OCI-LY1 (cell line): ENCODE data around the gene OSBPL5.

Experiments
- H2AFZ ChIP-seq: fragments of 200-600 bp; sonication (generic), shearing (Covaris generic); 2 replicates; pipeline ENCODE4 v1.6.0; 2014; ENCODE audit warnings: antibody characterized with exemption, mild to moderate bottlenecking, low read length
- H3F3A ChIP-seq: fragments of 200-600 bp; sonication (generic), shearing (Covaris generic); 2 replicates; pipeline ENCODE4 v1.6.0; 2014; ENCODE audit warnings: mild to moderate bottlenecking, antibody characterized with exemption, low read length, moderate library complexity; ENCODE audit not compliant: insufficient read depth
- H3K27ac ChIP-seq: fragments of 200-600 bp; sonication (generic); 2 replicates; pipeline ENCODE4 v1.5.1; 2014; ENCODE audit warnings: low read length, mixed run types, mild to moderate bottlenecking, low read depth; ENCODE audit not compliant: poor library complexity, severe bottlenecking
- H3K27me3 ChIP-seq: fragments of 200-600 bp; sonication (generic); 2 replicates; pipeline ENCODE4 v1.6.0; 2014; ENCODE audit warnings: antibody characterized with exemption, mild to moderate bottlenecking, low read length, moderate library complexity; ENCODE audit not compliant: insufficient read depth
- H3K36me3 ChIP-seq: fragments of 200-600 bp; sonication (generic); 2 replicates; pipeline ENCODE4 v1.6.1; 2014; ENCODE audit warnings: mild to moderate bottlenecking, antibody characterized with exemption, low read length, moderate library complexity, mixed read lengths; ENCODE audit not compliant: insufficient read depth
- H3K4me1 ChIP-seq: fragments of 200-600 bp; sonication (generic); 2 replicates; pipeline ENCODE4 v1.5.1; 2014; ENCODE audit warnings: mild to moderate bottlenecking, low read length, moderate library complexity; ENCODE audit not compliant: insufficient read depth, severe bottlenecking
- H3K4me2 ChIP-seq: fragments of 200-600 bp; sonication (generic), shearing (Covaris generic); 2 replicates; pipeline ENCODE4 v1.6.1; 2014; ENCODE audit warnings: low read length
- H3K4me3 ChIP-seq: fragments of 200-600 bp; sonication (generic); 2 replicates; pipeline ENCODE4 v1.5.1; 2014; ENCODE audit warnings: low read length, low read depth, mild to moderate bottlenecking, mixed read lengths; ENCODE audit not compliant: poor library complexity, severe bottlenecking
- H3K79me2 ChIP-seq: fragments of 200-600 bp; shearing (Covaris generic); 2 replicates; pipeline ENCODE4 v1.6.1; 2016; ENCODE audit warnings: mixed run types, low read length, mixed read lengths; ENCODE audit not compliant: insufficient read depth
- H3K9ac ChIP-seq: fragments of 200-600 bp; sonication (generic), shearing (Covaris generic); 2 replicates; pipeline ENCODE4 v1.6.1; 2014; ENCODE audit warnings: mild to moderate bottlenecking, low read length, mixed read lengths
- H3K9me2 ChIP-seq: fragments of 200-600 bp; sonication (generic), shearing (Covaris generic); 2 replicates; pipeline ENCODE4 v1.6.1; 2014; ENCODE audit warnings: low read depth, mild to moderate bottlenecking, low read length, mixed read lengths
- H3K9me3 ChIP-seq: fragments of 200-600 bp; shearing (Covaris generic); 2 replicates; pipeline ENCODE4 v1.6.1; 2014; ENCODE audit warnings: low read length, mixed read lengths
- H4K20me1 ChIP-seq: fragments of 200-600 bp; sonication (generic), shearing (Covaris generic); 2 replicates; pipeline ENCODE4 v1.6.0; 2016; ENCODE audit warnings: mild to moderate bottlenecking, low read length; ENCODE audit not compliant: insufficient read depth
- CTCF ChIP-seq: fragments of 200-600 bp; sonication (generic), shearing (Covaris generic); IDR thresholded peaks from 2 replicates; pipeline ENCODE4 v1.5.1; 2017; ENCODE audit warnings: mild to moderate bottlenecking, antibody characterized with exemption, low read length, moderate library complexity, mixed read lengths
- EZH2 ChIP-seq: fragments of 200-600 bp; sonication (generic), shearing (Covaris generic); IDR thresholded peaks from 2 replicates; pipeline ENCODE4 v1.8.0; 2017; ENCODE audit warnings: borderline replicate concordance, mixed run types, mild to moderate bottlenecking, antibody characterized with exemption, low read length, moderate library complexity, mixed read lengths

OSBPL5 gene

GRCh38 chr11:3086114-3086513, 79.0 kb downstream of the OSBPL5 start:
- Histone ChIP-seq H2AFZ (no peak overlapping the region), H3F3A (no peaks in the 10 kb centered on the region), H3K4me1 (no peaks in the 10 kb centered on the region), H3K9ac (no peak overlapping the region), H3K79me2 (no peaks in the 10 kb centered on the region), H3K27me3 (no peaks in the 10 kb centered on the region), H3K4me3 (no peak overlapping the region), H3K4me2 (no peak overlapping the region), H3K9me3 (no peaks in the 10 kb centered on the region), H3K36me3 (no peaks in the 10 kb centered on the region), H3K9me2 (no peaks in the 10 kb centered on the region), H3K27ac (no peak overlapping the region), H4K20me1 (no peaks in the 10 kb centered on the region)
- TF ChIP-seq EZH2 = no peak
- no peak for TF ChIP-seq CTCF

GRCh38 chr11:3085052-3085451, 80.1 kb downstream of the OSBPL5 start:
- no peaks in the 10 kb centered on the region for H3K9me2 ChIP-seq
- H3F3A ChIP-seq = no peaks in the 10 kb centered on the region
- no peak overlapping the region for H3K27ac ChIP-seq
- H3K4me2 ChIP-seq = no peak overlapping the region
- H3K27me3 ChIP-seq = no peaks in the 10 kb centered on the region
- H3K36me3 ChIP-seq = no peaks in the 10 kb centered on the region
- no peaks in the 10 kb centered on the region for H3K4me1 ChIP-seq
- H3K9me3 ChIP-seq = no peaks in the 10 kb centered on the region
- H3K9ac ChIP-seq = no peak overlapping the region
- no peak for TF ChIP-seq EZH2
- TF ChIP-seq CTCF = no peak
- H2AFZ ChIP-seq = no peak overlapping the region
- no peaks in the 10 kb centered on the region for H3K79me2 ChIP-seq
- no peak overlapping the region for H3K4me3 ChIP-seq
- H4K20me1 ChIP-seq = no peaks in the 10 kb centered on the region

- no peaks in the 10 kb centered on the region for H4K20me1 ChIP-seq
- no peak overlapping the region for H2AFZ ChIP-seq
- H3K79me2 ChIP-seq = no peaks in the 10 kb centered on the region
- H3K27me3 ChIP-seq = no peaks in the 10 kb centered on the region
- H3K4me3 ChIP-seq = no peak overlapping the region
- no peaks in the 10 kb centered on the region for H3K9me2 ChIP-seq
- no peaks in the 10 kb centered on the region for H3F3A ChIP-seq
- H3K27ac ChIP-seq = no peak overlapping the region
- no peaks in the 10 kb centered on the region for H3K9me3 ChIP-seq
- H3K9ac ChIP-seq = no peak overlapping the region
- no peak for TF ChIP-seq CTCF
- TF ChIP-seq EZH2 = no peak
- no peaks in the 10 kb centered on the region for H3K4me1 ChIP-seq
- H3K36me3 ChIP-seq = no peaks in the 10 kb centered on the region
- H3K4me2 ChIP-seq = no peak overlapping the region
Measured at GRCh38 chr11:3083321-3083720, 81.8 kb downstream of the OSBPL5 start.
